ENCODE data around the gene BLOC1S5. TPM values are rescaled to one million over a fixed set of nuclear protein-coding genes. Genes with fewer than 3 reads are reported as not detected.

Gene BLOC1S5
- total and polyA plus RNA-seq, 7 donors: 5.5 to 16.2 (median 12.3) TPM

- Histone ChIP-seq H3K36me3 (no peaks in the 10 kb centered on the region), H3K4me1 (no peaks in the 10 kb centered on the region), H3K4me3 (no peak overlapping the region), H3K27me3 (no peaks in the 10 kb centered on the region), H3K27ac (no peak overlapping the region), H3K9me3 (no peaks in the 10 kb centered on the region)
- 69 to 88% methylated on average over 3 of the region's 3 CpGs for WGBS, 2 donors
- intact Hi-C loops (cut with DNase I): no loop called here
- no peak for DNase-seq
- TF ChIP-seq POLR2A (IDR thresholded peaks at IDR 0.05) (no peak), POLR2AphosphoS5 (IDR thresholded peaks at IDR 0.05) (no peak), CTCF (IDR thresholded peaks at IDR 0.05) (no peak), EP300 (IDR thresholded peaks at IDR 0.05) (no peak)
These were observed 11.5 kb upstream of the BLOC1S5 start for GRCh38 chr6:8075704-8076103.

GRCh38 chr6:8075185-8075584 lies 11.0 kb upstream of the BLOC1S5 start:
- Histone ChIP-seq H3K9me3 (no peaks in the 10 kb centered on the region), H3K27me3 (no peaks in the 10 kb centered on the region), H3K4me1 (no peaks in the 10 kb centered on the region), H3K4me3 (no peak overlapping the region), H3K27ac (no peak overlapping the region), H3K36me3 (no peaks in the 10 kb centered on the region)
- intact Hi-C loops (cut with DNase I): no loop called here
- no peak for DNase-seq
- 70 to 88% methylated on average over 4 of the region's 4 CpGs for WGBS, 2 donors
- no peak for TF ChIP-seq EP300 (IDR thresholded peaks at IDR 0.05)
- no peak for TF ChIP-seq CTCF (IDR thresholded peaks at IDR 0.05)
- no peak for TF ChIP-seq POLR2AphosphoS5 (IDR thresholded peaks at IDR 0.05)
- TF ChIP-seq POLR2A (IDR thresholded peaks at IDR 0.05): no peak

GRCh38 chr6:8074213-8074612 lies 10.0 kb upstream of the BLOC1S5 start:
- TF ChIP-seq POLR2AphosphoS5 (IDR thresholded peaks at IDR 0.05): no peak
- no peak for TF ChIP-seq EP300 (IDR thresholded peaks at IDR 0.05)
- TF ChIP-seq POLR2A (IDR thresholded peaks at IDR 0.05): no peak
- TF ChIP-seq CTCF (IDR thresholded peaks at IDR 0.05): no peak

GRCh38 chr6:8073758-8074157 lies 9.6 kb upstream of the BLOC1S5 start:
- Histone ChIP-seq H3K36me3 (no peaks in the 10 kb centered on the region), H3K9me3 (no peaks in the 10 kb centered on the region), H3K4me1 (no peaks in the 10 kb centered on the region), H3K27ac (no peak overlapping the region), H3K27me3 (no peaks in the 10 kb centered on the region), H3K4me3 (no peak overlapping the region)
- TF ChIP-seq EP300 (IDR thresholded peaks at IDR 0.05) (no peak), POLR2AphosphoS5 (IDR thresholded peaks at IDR 0.05) (no peak), CTCF (IDR thresholded peaks at IDR 0.05) (no peak), POLR2A (IDR thresholded peaks at IDR 0.05) (no peak)
- intact Hi-C loops (cut with DNase I): no loop called here
- DNase-seq: no peak
- 58 to 94% methylated on average over 3 of the region's 3 CpGs for WGBS, 2 donors

More at GRCh38 chr6:8074213-8074612, 10.0 kb upstream of the BLOC1S5 start:
- Histone ChIP-seq H3K9me3 (no peaks in the 10 kb centered on the region), H3K27me3 (no peaks in the 10 kb centered on the region), H3K4me1 (no peaks in the 10 kb centered on the region), H3K4me3 (no peak overlapping the region), H3K27ac (no peak overlapping the region), H3K36me3 (no peaks in the 10 kb centered on the region)
- 89 to 91% methylated on average over 4 of the region's 4 CpGs for WGBS, 2 donors
- no peak for DNase-seq
- intact Hi-C loops (cut with DNase I): no loop called here

GRCh38 chr6:8070718-8071117 lies 6.5 kb upstream of the BLOC1S5 start:
- no peak for DNase-seq
- Histone ChIP-seq H3K9me3 (no peaks in the 10 kb centered on the region), H3K4me3 (no peak overlapping the region), H3K27ac (no peak overlapping the region), H3K27me3 (no peaks in the 10 kb centered on the region), H3K36me3 (no peaks in the 10 kb centered on the region), H3K4me1 (no peaks in the 10 kb centered on the region)
- intact Hi-C loops (cut with DNase I): no loop called here
- WGBS, 2 donors: 89 to 92% methylated on average over 8 of the region's 8 CpGs
- no peak for TF ChIP-seq EP300 (IDR thresholded peaks at IDR 0.05)
- no peak for TF ChIP-seq CTCF (IDR thresholded peaks at IDR 0.05)

Data from sigmoid colon (tissue), 7 donors.